A549 (cell line): Measurements from ENCODE around the gene PROCA1. TPM values are rescaled to one million over a fixed set of nuclear protein-coding genes. Genes with fewer than 3 reads are reported as not detected.

Experiments
- ATAC-seq, 2 experiments: fragments of 200-7000 bp in 1 of 2; fragments of >200 bp in 1 of 2; cut with Nextera tagmentation in 1 of 2; cut with Tn5 transposase in 1 of 2; 3 replicates each; pipeline versions ENCODE4 v1.8.0 to v1.9.1; 2018 to 2020; ENCODE audit warnings: mild to moderate bottlenecking in 1 of 2, moderate library complexity in 1 of 2
- CTCF ChIA-PET: fragments of 300-600 bp; sonication (Branson Sonifier 250); formaldehyde crosslinking; extraction: SDS; loops from one replicate; lab custom pipeline; 2021; ENCODE audit warnings: antibody characterized with exemption, inconsistent platforms; lab: Yijun Ruan, JAX
- POLR2A ChIA-PET: fragments of 350-600 bp; formaldehyde crosslinking; extraction: SDS; loops from one replicate; lab custom pipeline; 2021; ENCODE audit warnings: antibody characterized with exemption, inconsistent platforms; lab: Yijun Ruan, JAX
- DNase-seq, 2 experiments: peaks; one replicate each; pipeline versions ENCODE4 v3.0.0 to v3.0.0-alpha.2; 2011 to 2016; ENCODE audit warnings: low read depth in 1 of 2, low spot score in 1 of 2
- FAIRE-seq: peaks from 2 replicates; lab custom pipeline; 2011; peaks lifted over from hg19 to GRCh38; lab: Jason Lieb, UNC
- H3K27ac ChIP-seq, 2 experiments: fragments of >200 bp; sonication (Bioruptor Twin); formaldehyde crosslinking; 3 replicates each; pipeline ENCODE4 v1.5.1; 2016 to 2017
- H3K4me1 ChIP-seq: fragments of >200 bp; sonication (Bioruptor Twin); formaldehyde crosslinking; 3 replicates; pipeline ENCODE4 v1.6.1; 2016
- H3K4me2 ChIP-seq: fragments of >200 bp; sonication (Bioruptor Twin); formaldehyde crosslinking; 3 replicates; pipeline ENCODE4 v1.6.1; 2016
- H3K4me3 ChIP-seq: fragments of >200 bp; sonication (Bioruptor Twin); formaldehyde crosslinking; 3 replicates; pipeline ENCODE4 v1.5.1; 2016
- H3K9me3 ChIP-seq: fragments of >200 bp; sonication (Bioruptor Twin); formaldehyde crosslinking; 3 replicates; pipeline ENCODE4 v1.6.1; 2016
- BHLHE40 ChIP-seq: IDR thresholded peaks from 2 replicates; pipeline ENCODE4 v1.6.1; 2012; ENCODE audit warnings: low read depth, low read length, inconsistent platforms
- CBX2 ChIP-seq: fragments of 200-600 bp; sonication (generic); IDR thresholded peaks from 2 replicates; pipeline ENCODE4 v1.6.1; 2016; ENCODE audit warnings: low read depth, mild to moderate bottlenecking, borderline replicate concordance
- CBX8 ChIP-seq: fragments of 200-600 bp; sonication (generic); IDR thresholded peaks from 2 replicates; pipeline ENCODE4 v1.6.1; 2016
- CEBPB ChIP-seq, 2 experiments: fragments of >200 bp in 1 of 2; sonication (Bioruptor Twin) in 1 of 2; formaldehyde crosslinking in 1 of 2; IDR thresholded peaks; 2 replicates each; pipeline ENCODE4 v1.6.1; 2012 to 2016
- CHD2 ChIP-seq: fragments of 150-350 bp; IDR thresholded peaks from 2 replicates; pipeline ENCODE4 v1.6.1; 2014; ENCODE audit warnings: low read length; ENCODE audit not compliant: partially characterized antibody
- EHF ChIP-seq: fragments of 250-450 bp; sonication (Bioruptor Pico); IDR thresholded peaks from 2 replicates; pipeline ENCODE4 v1.5.0; 2020; ENCODE audit warnings: mild to moderate bottlenecking
- EHMT2 ChIP-seq: fragments of 200-600 bp; sonication (generic); IDR thresholded peaks from 2 replicates; pipeline ENCODE4 v1.6.1; 2016; ENCODE audit warnings: antibody characterized with exemption, low read depth, mild to moderate bottlenecking, moderate library complexity
- EP300 ChIP-seq, 2 experiments: fragments of >200 bp; sonication (Bioruptor Twin); formaldehyde crosslinking; IDR thresholded peaks; 2 replicates in 1 of 2; 3 replicates in 1 of 2; pipeline ENCODE4 v1.6.1; 2016 to 2017
- FOSB ChIP-seq: fragments of 250-450 bp; sonication (Bioruptor Pico); IDR thresholded peaks from 2 replicates; pipeline ENCODE4 v1.5.0; 2020; ENCODE audit warnings: mild to moderate bottlenecking, moderate library complexity
- FOSL2 ChIP-seq, 2 experiments: fragments of 450-650 bp in 1 of 2; fragments of >200 bp in 1 of 2; sonication (Bioruptor Twin) in 1 of 2; formaldehyde crosslinking; IDR thresholded peaks; 2 replicates each; pipeline versions ENCODE4 v1.5.0 to v1.6.1; 2016 to 2020; ENCODE audit warnings: mild to moderate bottlenecking in 1 of 2, moderate library complexity in 1 of 2
- FOXS1 ChIP-seq: fragments of 250-450 bp; sonication (Bioruptor Pico); IDR thresholded peaks from 2 replicates; pipeline ENCODE4 v1.5.0; 2020; ENCODE audit warnings: mild to moderate bottlenecking, moderate library complexity
- GATA3 ChIP-seq: IDR thresholded peaks from 2 replicates; pipeline ENCODE4 v1.6.1; 2012; ENCODE audit warnings: borderline replicate concordance
- HEYL ChIP-seq: fragments of 250-450 bp; sonication (Bioruptor Pico); IDR thresholded peaks from 2 replicates; pipeline ENCODE4 v1.8.0; 2021; ENCODE audit warnings: mild to moderate bottlenecking, moderate library complexity
- HOXA7 ChIP-seq: fragments of 250-450 bp; sonication (Bioruptor Pico); IDR thresholded peaks from 2 replicates; pipeline ENCODE4 v1.5.0; 2020; ENCODE audit warnings: mild to moderate bottlenecking, moderate library complexity
- HOXB13 ChIP-seq: fragments of 250-450 bp; sonication (Bioruptor Pico); IDR thresholded peaks from 2 replicates; pipeline ENCODE4 v1.5.0; 2020; ENCODE audit warnings: low read depth, mild to moderate bottlenecking, moderate library complexity
- HOXB5 ChIP-seq: fragments of 250-450 bp; sonication (Bioruptor Pico); IDR thresholded peaks from 2 replicates; pipeline ENCODE4 v1.5.0; 2020; ENCODE audit warnings: mild to moderate bottlenecking, moderate library complexity
- JUNB ChIP-seq: fragments of >200 bp; sonication (Bioruptor Twin); formaldehyde crosslinking; IDR thresholded peaks from 2 replicates; pipeline ENCODE4 v1.6.1; 2016
- KDM1A ChIP-seq: fragments of 200-600 bp; sonication (generic); IDR thresholded peaks from 2 replicates; pipeline ENCODE4 v1.6.1; 2016; ENCODE audit warnings: low read depth, mild to moderate bottlenecking
- MAZ ChIP-seq: fragments of 150-350 bp; IDR thresholded peaks from 2 replicates; pipeline ENCODE4 v1.6.1; 2014; ENCODE audit warnings: antibody characterized with exemption, low read depth, low read length, borderline replicate concordance
- NPAS2 ChIP-seq: fragments of 250-450 bp; sonication (Bioruptor Pico); IDR thresholded peaks from 2 replicates; pipeline ENCODE4 v1.8.0; 2022; ENCODE audit warnings: mild to moderate bottlenecking, moderate library complexity, borderline replicate concordance
- NR3C1 ChIP-seq: fragments of >200 bp; sonication (Bioruptor Twin); formaldehyde crosslinking; IDR thresholded peaks from 3 replicates; pipeline ENCODE4 v1.6.1; 2017
- PHF8 ChIP-seq: fragments of 200-600 bp; sonication (generic); IDR thresholded peaks from 2 replicates; pipeline ENCODE4 v1.6.1; 2016; ENCODE audit warnings: low read depth, mild to moderate bottlenecking, antibody characterized with exemption, moderate library complexity, borderline replicate concordance
- RAD21 ChIP-seq, 2 experiments: fragments of >200 bp in 1 of 2; sonication (Bioruptor Twin) in 1 of 2; formaldehyde crosslinking in 1 of 2; IDR thresholded peaks in 1 of 2; conservative IDR thresholded peaks in 1 of 2; 2 replicates in 1 of 2; 3 replicates in 1 of 2; pipeline ENCODE4 v1.6.1; 2012 to 2018; ENCODE audit warnings: inconsistent platforms in 1 of 2
- RNF2 ChIP-seq: fragments of 200-600 bp; sonication (generic); IDR thresholded peaks from 2 replicates; pipeline ENCODE4 v1.6.1; 2016; ENCODE audit warnings: low read depth, mild to moderate bottlenecking, antibody characterized with exemption, moderate library complexity, borderline replicate concordance
- SREBF2 ChIP-seq: fragments of 450-650 bp; IDR thresholded peaks from 2 replicates; pipeline ENCODE4 v1.6.1; 2014; ENCODE audit warnings: mild to moderate bottlenecking, moderate library complexity
- TP53 ChIP-seq: fragments of 250-450 bp; sonication (Bioruptor Pico); IDR thresholded peaks from 2 replicates; pipeline ENCODE4 v1.5.0; 2021; ENCODE audit warnings: mild to moderate bottlenecking, moderate library complexity
- ZC3H11A ChIP-seq: fragments of 450-650 bp; IDR thresholded peaks from 2 replicates; pipeline ENCODE4 v1.6.1; 2014; ENCODE audit warnings: antibody characterized with exemption, mild to moderate bottlenecking
- ZFP36 ChIP-seq: fragments of 450-650 bp; IDR thresholded peaks from 2 replicates; pipeline ENCODE4 v1.6.1; 2014; ENCODE audit warnings: borderline replicate concordance; ENCODE audit not compliant: partially characterized antibody
- ZSCAN20 ChIP-seq: fragments of 250-450 bp; sonication (Bioruptor Pico); IDR thresholded peaks from 2 replicates; pipeline ENCODE4 v1.8.0; 2022; ENCODE audit warnings: mild to moderate bottlenecking, moderate library complexity
- WGBS: methylation state at CpG from one replicate; pipeline ENCODE4 v1.1.6; 2017; ENCODE audit errors: missing lambda C conversion rate; 5-methylcytosine and 5-hydroxymethylcytosine counted together
- polyA plus RNA-seq, 4 experiments: library from polyadenylated mRNA; depleted of rRNA in 3 of 4; stranded (reverse); fragments of >200 nt; fragmentation: RNase III in 1 of 4; extraction: RNeasy Plus Mini Kit Qiagen cat#74134 plus additional on column Dnase treatment in 1 of 4; gene quantifications; 2 replicates in 3 of 4; 3 replicates in 1 of 4; pipeline ENCODE4 v1.2.3, GENCODE V29; 2011 to 2017
- TF ChIP-seq, protein P1 (sequence below): IDR thresholded peaks from 2 replicates; pipeline ENCODE4 v1.6.1; 2012; ENCODE audit warnings: low read depth, borderline replicate concordance
- TF ChIP-seq, protein P2 (sequence below): fragments of 250-450 bp; sonication (Bioruptor Pico); IDR thresholded peaks from 2 replicates; pipeline ENCODE4 v1.5.0; 2020; ENCODE audit warnings: low read depth, mild to moderate bottlenecking, moderate library complexity
- TF ChIP-seq, protein P3 (sequence below): IDR thresholded peaks from 2 replicates; pipeline ENCODE4 v1.6.1; 2012
- TF ChIP-seq, protein P4 (sequence below): IDR thresholded peaks from 2 replicates; pipeline ENCODE4 v1.6.1; 2012

Gene PROCA1
- polyA plus RNA-seq, 2 of the 4 experiments (the other 2 are of a cell fraction) = 4.0 to 4.9 TPM

DNA sequence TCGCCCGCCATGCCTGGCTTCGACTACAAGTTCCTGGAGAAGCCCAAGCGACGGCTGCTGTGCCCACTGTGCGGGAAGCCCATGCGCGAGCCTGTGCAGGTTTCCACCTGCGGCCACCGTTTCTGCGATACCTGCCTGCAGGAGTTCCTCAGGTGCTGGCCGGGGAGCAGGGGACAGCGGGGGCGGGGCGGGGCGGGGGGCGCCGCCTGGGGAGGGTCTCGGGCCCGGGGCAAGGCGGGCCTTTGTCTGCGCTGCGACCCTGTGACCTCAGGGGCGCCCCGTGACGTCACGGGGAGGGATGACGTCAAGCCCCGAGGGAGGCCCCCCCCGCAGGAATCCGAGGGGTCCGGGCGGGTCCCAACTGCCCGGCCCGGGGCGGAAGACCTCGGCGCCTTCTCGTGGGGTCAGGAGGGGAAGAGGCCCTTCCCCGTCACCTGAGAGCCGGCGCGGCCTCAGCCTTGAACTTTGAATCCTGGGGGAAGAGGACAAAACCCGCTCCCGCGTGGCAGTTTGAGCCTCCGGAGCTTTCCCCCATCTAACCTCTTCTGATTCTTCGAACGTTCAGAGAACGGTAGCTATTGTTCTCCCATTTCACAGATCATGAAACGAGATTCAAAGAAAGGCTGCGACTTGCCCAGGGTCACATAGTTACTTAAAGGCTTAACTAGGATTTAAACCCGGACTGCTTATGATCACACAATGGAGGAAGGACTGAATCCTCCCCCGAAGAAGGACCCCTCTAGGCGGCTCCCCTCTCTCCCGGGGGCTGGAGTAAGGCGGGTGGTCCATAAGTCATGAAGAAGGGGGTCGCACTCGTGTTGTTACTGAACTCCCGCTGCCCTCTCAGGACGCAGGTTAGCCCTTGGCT lies 32.6 kb upstream of the PROCA1 start (continued):
- TF ChIP-seq, protein P1, sequence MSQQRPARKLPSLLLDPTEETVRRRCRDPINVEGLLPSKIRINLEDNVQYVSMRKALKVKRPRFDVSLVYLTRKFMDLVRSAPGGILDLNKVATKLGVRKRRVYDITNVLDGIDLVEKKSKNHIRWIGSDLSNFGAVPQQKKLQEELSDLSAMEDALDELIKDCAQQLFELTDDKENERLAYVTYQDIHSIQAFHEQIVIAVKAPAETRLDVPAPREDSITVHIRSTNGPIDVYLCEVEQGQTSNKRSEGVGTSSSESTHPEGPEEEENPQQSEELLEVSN = 0 out of 2 replicates have a peak, but pooled peaks have one; percentile 29
- TF ChIP-seq TP53 (CRISPR knock-in tag) = no peak
- TF ChIP-seq, protein P2, sequence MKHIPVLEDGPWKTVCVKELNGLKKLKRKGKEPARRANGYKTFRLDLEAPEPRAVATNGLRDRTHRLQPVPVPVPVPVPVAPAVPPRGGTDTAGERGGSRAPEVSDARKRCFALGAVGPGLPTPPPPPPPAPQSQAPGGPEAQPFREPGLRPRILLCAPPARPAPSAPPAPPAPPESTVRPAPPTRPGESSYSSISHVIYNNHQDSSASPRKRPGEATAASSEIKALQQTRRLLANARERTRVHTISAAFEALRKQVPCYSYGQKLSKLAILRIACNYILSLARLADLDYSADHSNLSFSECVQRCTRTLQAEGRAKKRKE (CRISPR knock-in tag) = no peak
- no peak for TF ChIP-seq CHD2
- peak; percentile 65; the same call in 1 of the 2 replicates for TF ChIP-seq HOXA7 (CRISPR knock-in tag)
- TF ChIP-seq FOXS1 (CRISPR knock-in tag) = no peak
- TF ChIP-seq CBX2 = no peak
- no peak for TF ChIP-seq HOXB13
- peak; percentile 100 for TF ChIP-seq MAZ
- peak; percentile 71; the same call in 1 of the 2 replicates for TF ChIP-seq KDM1A
- no peak for TF ChIP-seq EP300 (IDR thresholded peaks at IDR 0.05)
- TF ChIP-seq, all 56 proteins: peak for 15

DNA sequence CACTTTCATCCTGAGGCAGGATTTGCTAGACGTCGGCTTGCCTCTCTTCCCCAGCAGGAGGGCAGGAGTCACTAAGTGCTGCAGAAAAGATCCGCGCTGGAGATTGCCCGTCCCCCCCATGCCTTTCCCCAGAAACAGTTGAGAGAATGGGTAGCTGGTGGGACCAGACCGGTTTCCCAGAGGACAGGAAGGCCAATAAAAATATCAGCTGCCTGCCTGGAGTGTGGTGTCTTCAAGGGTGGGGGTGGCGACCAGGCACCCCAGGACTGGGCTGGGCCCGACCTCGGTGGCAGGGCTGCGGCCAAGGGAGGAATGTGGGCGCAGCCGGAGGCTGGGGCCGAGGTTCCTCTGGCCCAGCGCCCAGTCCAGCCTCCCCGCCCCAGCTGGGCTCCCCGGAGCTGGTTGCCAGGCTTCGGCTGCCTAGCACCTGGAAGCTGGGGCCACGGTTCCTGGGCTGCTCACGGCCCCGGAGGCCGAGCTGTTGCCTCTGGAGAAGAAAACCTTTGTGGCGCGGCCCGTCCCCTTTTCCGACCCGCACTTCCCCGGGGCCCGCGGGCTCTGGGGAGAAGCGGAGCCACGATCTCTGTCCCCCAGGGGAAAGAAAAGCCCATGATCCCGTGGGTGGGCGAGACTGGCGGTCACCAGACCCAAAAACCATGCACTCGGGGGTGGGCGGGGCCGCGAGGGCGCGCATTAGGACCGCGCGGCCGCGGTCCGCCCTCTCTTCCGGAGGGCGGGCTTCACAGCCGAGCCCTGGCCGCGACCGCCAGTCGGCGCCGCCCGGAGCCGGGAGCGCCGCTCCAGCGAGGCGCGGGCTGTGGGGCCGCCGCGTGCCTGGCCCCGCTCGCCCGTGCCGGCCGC lies 31.8 kb upstream of the PROCA1 start, which contains the start of gene TRAF4:
Gene TRAF4 (plus strand): TSS at position 769 of the 861 bp plus-strand sequence. CDS start 102 bp downstream, outside the sequence.
- peak within 1 kb of the TSS; percentile 93 for H3K4me3 ChIP-seq
- DNase-seq (peak; percentile 93 to 96), ATAC-seq (peak; percentile 66 to 72), FAIRE-seq (no peak)
- peaks cover 9% of the 10 kb centered on the region for H3K9me3 ChIP-seq
- H3K4me2 ChIP-seq = peak within 1 kb of the TSS; percentile 96
- ChIA-PET POLR2A (interaction anchor here (0.7 to 12.2 kb wide), 14 partner anchors 8 to 208 kb away, joined by 3 to 369 read pairs (median 5); partner anchors contain the start of genes BLTP2, NEK8, PHF12 and PROCA1), CTCF (interaction anchor here (0.6 to 22.6 kb wide), 11 partner anchors 7 to 369 kb away, joined by 3 to 977 read pairs (median 3); partner anchors contain the start of genes DHRS13, NEK8, RPL23A and TLCD1)
- H3K4me1 ChIP-seq = peaks cover 44% of the 10 kb centered on the region
- peak within 1 kb of the TSS; percentile 98 to 99 for H3K27ac ChIP-seq
- WGBS = 1% methylated on average over 41 of the region's 70 CpGs
- TF ChIP-seq RNF2 (no peak; the same call in 1 of the 2 replicates), PHF8 (no peak), EHMT2 (no peak), NR3C1 (no peak), GATA3 (peak; percentile 51; the same call in 1 of the 2 replicates), HEYL (CRISPR knock-in tag) (no peak), ZSCAN20 (CRISPR knock-in tag) (no peak), JUNB (no peak), ZFP36 (no peak), EHF (CRISPR knock-in tag) (no peak; the same call in 1 of the 2 replicates), RAD21 (conservative IDR thresholded peaks at IDR 0.05 in 1 of 2, IDR thresholded peaks at IDR 0.05 in 1 of 2) (0 out of 5 replicates have a peak, but pooled peaks of 1 of the 2 experiments have one; percentile 1), FOSB (CRISPR knock-in tag) (no peak; the same call in 1 of the 2 replicates), SREBF2 (no peak), ZC3H11A (no peak), NPAS2 (CRISPR knock-in tag) (0 out of 2 replicates have a peak, but pooled peaks have one; percentile 12), CEBPB (IDR thresholded peaks at IDR 0.05) (no peak), FOSL2 (IDR thresholded peaks at IDR 0.05) (no peak), FOSL2 (CRISPR knock-in tag; IDR thresholded peaks at IDR 0.05) (no peak), CBX2 (no peak), BHLHE40 (no peak), CBX8 (no peak), HOXB5 (CRISPR knock-in tag) (0 out of 2 replicates have a peak, but pooled peaks have one; percentile 44)
- TF ChIP-seq, protein P3, sequence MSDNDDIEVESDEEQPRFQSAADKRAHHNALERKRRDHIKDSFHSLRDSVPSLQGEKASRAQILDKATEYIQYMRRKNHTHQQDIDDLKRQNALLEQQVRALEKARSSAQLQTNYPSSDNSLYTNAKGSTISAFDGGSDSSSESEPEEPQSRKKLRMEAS = peak; percentile 69; the same call in 1 of the 2 replicates
- TF ChIP-seq, protein P2 (CRISPR knock-in tag) = no peak
- TF ChIP-seq, protein P4, sequence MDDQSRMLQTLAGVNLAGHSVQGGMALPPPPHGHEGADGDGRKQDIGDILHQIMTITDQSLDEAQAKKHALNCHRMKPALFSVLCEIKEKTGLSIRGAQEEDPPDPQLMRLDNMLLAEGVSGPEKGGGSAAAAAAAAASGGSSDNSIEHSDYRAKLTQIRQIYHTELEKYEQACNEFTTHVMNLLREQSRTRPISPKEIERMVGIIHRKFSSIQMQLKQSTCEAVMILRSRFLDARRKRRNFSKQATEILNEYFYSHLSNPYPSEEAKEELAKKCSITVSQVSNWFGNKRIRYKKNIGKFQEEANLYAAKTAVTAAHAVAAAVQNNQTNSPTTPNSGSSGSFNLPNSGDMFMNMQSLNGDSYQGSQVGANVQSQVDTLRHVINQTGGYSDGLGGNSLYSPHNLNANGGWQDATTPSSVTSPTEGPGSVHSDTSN = peak; percentile 31
